ENCODE data around the gene SLC16A13.

The SLC16A13 gene

DNA sequence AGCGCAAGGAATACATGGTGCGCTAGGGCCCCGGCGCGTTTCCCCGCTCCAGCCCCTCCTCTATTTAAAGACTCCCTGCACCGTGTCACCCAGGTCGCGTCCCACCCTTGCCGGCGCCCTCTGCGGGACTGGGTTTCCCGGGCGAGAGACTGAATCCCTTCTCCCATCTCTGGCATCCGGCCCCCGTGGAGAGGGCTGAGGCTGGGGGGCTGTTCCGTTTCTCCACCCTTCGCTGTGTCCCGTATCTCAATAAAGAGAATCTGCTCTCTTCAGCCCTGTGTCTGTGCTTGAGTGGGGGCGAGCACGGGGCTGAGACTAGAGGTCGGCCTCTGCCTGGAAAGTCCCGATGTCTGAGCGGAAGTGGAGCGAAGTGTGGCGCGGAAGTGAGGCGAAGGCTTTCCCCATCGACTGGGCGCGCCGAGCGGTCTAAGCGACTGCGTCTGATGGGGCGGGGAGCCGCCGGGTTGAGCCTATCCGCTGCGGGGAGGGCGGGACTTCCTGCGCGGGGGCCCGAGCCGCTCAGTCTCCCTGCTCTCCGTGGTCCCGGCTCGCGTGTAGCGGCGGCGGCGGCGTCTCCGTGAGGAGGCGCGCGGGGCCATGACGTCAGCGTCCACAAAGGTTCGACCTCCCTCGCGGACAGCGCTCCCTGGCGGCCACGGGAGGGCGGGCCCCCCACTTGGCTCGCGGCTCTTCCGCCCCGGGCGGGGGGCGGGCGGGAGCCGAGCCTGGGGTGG lies 21.4 kb upstream of the SLC16A13 start:
- DNase-seq = peak; percentile 87

DNA sequence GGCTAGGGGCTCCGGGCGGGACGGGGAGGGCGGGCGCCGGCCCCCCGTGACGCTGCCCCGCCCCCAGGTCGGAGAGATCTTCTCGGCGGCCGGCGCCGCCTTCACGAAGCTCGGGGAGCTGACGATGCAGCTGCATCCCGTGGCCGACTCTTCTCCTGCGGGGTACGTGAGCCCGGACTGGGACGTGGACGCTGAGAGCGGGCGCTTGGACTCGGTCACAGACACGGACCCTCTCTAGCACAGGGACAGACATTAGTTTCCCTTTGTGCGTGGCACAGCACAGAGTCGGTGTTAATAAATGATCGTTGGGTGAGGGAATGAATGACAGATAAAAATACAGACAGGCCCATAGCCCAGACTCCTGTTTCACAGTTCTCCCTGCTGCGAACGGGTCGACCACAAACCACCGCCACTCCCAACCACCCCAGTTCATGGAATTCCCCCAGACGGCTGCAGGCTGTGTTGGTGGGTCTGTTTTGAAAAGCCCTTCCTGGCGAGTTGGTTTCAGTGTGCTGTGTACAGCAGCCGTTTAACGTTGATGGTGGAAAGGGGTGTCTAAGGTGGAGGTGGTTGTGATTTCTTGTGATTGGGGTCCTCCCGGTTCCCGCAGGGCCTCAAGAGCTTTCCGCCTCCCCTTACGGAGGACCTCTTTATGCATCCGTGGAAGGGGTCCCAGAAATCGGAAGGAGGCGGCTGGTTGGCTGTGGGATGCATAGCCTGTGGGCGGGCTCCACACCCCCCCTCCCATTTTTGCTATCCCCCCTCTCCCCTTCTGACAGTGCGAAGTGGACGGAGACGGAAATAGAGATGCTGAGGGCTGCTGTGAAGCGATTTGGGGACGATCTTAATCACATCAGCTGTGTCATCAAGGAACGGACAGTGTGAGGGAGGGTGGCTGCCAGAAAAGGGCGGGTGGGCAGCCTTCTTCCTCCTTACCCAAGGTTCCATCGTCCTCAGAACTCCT lies 20.5 kb upstream of the SLC16A13 start:
- DNase-seq = no peak

DNA sequence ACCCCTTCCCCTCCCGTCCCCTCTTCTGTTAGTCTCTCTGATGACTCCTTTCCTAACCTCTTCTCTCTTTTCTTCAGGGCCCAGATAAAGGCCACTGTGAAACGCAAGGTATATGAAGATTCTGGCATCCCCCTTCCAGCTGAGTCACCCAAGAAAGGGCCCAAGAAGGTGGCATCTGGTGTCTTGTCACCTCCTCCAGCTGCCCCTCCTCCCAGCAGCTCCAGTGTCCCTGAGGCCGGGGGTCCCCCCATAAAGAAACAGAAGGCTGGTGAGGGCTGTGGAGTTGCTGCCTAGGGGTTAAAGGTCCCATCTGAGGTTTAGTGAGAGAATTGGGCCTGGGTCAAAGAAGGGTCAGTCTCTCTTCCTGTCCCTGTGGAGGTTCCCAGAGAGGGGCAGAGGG lies 19.4 kb upstream of the SLC16A13 start:
- DNase-seq = no peak

DNA sequence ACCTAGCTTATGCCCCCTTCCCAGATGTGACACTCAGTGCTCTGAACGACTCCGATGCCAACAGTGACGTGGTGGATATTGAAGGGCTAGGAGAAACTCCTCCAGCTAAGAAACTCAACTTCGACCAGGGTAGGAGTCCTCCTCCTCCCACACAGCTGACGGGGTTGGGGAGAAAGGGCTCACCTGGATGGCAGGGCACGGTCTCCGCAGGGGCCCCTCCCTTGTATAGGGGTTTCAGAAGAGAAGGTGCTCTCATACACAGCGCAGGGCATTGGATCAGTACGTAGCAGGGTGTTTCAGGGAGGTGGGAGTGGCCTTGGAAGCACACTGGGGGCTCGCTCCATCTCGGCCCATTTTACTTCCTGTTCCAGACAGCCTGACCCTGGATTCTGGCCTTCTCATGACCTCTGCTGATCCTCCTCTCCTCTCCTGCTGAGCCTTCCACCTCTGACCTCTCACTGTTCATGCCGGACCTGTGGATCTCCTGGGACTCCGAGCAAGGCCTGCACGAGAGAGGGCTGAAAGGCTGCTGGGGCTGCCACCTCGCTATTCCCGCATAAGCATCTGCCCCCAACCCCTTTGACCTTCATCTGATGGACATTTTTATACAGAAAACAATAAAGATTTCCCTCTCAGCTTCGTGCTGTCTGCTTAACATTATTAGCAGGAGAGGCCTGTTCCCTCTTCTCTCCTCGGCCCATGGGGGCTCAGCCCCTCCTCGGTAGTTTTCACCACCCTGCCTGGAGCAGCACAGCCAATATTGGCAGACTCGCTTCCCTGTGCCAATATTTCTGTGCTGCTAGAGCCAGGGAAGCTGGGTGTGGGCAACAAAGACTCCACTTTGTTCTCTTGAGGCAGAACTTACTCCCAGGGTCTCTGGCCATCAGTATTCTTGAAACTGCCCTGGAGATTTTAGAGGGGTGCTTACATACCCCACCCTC lies 18.7 kb upstream of the SLC16A13 start:
- DNase-seq = no peak

DNA sequence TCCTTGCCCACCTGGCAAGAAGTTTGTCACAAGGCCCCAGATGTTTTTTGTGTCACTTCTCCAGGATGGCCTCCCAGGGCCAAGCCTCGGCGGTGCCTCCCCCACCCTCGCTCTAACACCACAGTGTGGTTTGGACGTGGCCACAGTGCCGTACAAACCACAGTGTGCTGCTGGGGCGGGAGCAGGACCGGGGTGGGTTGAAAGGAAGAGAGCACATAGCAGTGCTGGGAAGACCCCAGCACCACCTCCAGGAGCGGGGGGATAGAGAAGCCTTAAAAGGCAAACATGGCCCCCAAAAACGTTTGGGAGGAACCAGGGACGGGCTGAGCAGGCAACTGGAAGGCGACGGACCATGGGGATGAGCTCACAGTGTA lies 18.0 kb upstream of the SLC16A13 start:
- no peak for DNase-seq

DNA sequence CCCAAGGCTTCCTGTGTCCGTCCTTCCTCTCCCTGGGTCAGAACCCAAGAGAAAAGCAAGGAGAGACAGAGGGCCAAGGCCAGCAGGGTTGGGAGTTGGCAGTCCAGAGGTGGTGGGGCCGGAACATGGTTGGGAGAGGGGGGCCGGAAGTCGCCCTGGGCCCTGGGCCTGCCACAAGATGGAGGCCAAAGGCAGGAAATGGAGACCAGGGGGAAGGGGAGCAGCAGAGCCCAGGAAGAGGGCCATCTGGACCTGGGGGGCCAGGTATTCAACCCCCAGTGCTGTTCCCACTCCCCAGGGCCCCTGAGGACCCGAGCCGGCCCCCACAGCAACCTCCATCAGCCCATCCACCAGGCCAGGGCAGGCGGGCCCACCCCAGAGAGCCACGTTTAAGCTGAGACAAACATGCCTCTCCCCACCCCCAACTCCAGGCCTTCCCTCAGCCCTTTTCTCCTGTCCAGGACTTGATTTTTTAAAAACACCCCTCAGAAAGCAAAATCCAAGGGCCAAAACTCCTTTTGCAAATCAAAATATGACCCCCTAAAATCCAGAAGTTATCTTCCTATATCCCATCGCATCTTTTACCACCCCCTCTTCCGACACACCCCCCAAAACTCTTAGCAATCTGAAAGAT lies 17.4 kb upstream of the SLC16A13 start:
- no peak for DNase-seq

DNA sequence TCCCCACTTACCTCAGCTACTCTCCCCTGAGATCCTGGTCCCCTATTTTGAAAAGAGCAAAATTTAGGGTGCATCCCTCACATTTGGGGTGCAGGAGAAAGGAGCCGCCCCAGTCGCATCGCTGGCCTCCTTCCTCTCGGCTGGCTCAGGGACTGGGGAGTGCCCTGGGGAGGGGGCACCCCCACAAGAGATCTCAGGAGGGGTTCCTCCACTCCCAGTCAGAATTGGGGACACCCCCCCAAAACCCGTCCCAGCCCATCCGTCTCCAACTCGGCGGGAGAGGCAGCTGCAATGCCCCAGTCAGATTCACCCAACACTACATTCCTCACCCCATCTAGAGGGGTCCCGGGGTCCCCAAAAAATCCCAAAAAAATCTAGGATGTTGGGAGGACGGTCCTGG lies 16.4 kb upstream of the SLC16A13 start:
- no peak for DNase-seq

DNA sequence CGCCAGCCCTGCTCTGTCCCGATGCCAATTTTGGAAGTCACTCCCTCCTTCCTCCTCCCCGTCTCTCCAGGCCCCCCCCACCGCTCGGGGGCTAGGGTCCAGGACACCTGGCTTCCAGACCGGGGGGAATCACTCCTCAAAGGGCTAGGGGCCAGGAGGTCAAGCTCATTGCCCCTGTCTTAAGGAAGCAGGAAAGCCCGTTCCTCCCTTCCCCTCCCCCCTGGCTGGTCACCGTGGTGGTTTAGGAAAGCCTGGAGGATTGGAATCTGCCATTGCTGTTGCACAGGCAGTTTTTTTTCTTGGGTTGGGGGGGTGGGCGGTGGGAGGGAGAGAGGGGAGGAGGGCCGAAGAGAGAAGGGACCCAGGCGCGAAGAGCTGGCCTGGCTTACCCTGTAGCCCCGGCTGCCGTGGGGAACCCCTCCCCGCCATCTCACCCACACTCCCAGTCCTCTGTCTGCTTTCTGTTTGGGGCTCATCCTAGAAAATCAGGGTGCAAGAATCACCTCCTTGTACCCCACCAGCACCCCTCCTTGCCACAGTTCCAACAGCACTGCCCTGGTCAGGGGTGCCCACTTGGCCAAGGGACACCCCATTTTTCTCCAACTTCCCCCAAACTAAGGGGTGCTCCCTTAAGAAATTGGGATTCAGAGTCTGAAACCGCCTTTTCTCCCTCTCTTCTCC lies 15.8 kb upstream of the SLC16A13 start:
- DNase-seq = peak; percentile 39

DNA sequence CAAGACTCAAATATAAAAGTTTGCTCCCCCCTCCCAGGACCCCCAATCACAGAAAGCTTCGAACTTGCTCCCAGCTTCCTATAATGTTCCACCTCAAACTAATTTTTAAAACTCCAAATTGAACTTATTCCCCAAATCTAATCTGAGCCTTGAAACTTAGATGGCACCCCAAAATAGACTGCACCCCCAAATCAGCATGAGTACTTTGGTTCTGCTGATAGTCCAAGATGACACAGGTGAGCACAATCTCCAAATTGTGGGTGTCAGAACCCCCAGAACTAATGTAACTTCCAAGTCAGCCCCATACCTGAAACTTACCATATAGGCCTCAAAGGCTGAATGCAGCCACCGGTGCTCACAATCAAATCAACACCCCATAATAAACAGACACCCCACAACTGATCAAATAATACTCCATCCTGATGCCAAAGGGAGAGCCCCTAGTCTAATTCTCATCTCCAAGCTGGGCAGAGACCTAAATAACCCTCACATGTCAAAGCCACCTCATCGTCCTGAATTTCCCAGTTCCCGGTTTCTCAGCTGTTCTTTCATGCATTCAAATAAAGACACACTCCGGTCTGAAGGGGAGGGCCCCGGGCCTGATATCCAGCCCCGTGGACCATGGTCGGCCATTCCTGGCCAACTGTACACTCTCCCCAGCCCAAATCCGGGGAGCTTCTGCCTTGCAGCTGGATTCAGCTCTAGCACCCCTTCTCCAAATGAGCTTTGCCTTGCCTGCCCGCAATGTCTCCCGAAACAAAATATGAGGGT lies 14.7 kb upstream of the SLC16A13 start:
- no peak for DNase-seq

DNA sequence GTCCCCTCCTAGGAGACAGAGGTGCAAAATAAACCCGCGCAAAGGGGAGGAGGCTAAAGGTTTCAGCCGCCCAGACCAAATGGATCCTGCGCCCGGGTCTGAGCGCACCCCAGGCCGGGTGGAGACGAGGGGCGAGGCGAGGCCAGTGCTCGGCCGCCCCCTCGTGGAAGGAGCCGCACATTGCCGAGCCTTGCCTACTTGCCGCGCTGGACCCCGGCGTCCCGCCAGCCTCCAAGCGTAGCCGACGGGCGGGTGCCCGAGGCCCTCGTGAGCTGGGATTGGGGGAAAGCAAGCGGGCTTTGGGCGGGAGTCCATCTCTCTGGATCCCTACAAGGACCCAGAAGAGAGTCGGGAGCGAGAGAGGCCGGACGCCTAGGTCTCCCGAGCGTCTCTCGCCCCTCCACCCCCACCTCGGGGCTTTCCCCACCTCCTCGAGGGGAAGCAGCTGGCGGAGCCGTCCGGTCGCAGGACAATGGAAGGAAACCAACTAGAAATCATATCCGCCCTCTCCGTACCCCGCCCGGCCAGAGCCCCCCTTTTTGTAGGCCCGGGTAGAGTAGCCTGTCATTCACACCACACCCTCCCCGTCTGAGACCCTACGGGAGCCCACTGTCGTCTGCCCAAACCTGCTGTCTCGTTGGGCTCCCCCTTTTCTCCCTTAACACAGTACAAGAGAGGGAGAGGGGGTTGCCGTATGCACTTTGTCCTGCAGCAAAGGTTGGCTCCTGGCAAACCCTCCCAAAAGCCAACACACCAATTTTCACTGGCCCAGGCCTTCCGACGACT lies 13.6 kb upstream of the SLC16A13 start:
- DNase-seq = peak; percentile 16

DNA sequence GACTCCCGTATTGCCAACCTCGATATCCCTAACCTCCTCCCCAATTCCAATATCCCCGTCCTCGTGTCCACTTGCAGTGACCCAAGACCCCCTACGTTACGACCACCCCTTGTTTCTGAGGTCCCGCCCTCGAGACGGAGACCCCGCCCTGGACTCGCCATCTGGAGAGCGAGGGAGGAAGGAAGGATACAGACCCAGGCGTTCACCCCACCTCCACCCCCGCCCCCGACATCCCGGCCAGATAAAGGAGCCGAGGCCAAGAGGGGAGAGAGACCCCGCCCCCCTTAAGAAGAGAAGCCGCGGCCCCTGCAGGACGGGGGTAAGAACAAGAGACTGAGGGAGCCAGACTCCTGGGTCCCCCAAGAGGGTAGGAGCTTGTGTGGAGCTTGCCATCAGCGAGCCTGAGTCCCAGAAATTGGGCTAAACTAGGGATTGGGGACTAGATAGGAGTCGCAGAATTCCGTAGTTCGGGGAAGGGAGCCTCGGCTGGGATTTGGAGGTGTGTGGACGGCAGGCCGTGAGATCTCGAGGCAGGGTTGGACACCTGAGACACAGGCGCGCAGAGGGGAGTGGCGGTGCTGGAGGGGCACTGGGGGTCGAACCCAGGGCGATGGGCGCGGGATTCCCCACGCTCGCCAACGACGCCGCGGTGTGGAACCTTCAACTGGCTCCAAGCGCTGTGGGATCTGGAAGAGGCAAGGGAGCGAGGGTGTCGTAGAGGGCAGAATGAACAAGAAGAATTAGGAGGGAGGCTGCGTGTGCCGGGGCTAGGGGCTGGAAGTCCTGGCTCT lies 12.8 kb upstream of the SLC16A13 start, which contains the start of gene BCL6B:
TSS of gene BCL6B (plus strand) at position 270 of the 791 bp plus-strand sequence. CDS start 622 bp downstream, outside the sequence.
- no peak for DNase-seq

DNA sequence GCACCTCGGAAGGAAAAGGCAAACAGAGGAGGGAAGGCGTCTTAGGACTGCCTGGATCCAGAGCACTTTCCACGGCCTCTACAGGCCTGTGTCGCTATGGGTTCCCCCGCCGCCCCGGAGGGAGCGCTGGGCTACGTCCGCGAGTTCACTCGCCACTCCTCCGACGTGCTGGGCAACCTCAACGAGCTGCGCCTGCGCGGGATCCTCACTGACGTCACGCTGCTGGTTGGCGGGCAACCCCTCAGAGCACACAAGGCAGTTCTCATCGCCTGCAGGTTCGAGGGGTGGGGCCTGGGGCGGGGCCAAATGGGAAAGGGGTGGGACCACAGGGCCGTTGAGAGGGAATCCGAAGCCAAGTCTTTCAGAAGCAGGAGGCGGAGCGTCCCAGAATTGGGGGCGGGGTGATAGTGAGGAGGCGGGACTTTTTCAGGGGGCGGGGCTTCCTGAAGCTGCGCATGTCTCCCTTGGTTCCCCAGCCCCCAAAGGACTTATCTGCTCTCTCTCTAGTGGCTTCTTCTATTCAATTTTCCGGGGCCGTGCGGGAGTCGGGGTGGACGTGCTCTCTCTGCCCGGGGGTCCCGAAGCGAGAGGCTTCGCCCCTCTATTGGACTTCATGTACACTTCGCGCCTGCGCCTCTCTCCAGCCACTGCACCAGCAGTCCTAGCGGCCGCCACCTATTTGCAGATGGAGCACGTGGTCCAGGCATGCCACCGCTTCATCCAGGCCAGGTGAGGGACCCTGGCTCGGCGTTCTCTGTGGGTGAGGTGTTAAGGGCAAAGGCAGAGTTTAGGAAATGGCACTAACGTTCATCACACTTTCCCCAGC lies 12.0 kb upstream of the SLC16A13 start:
- peak; percentile 25 for DNase-seq

DNA sequence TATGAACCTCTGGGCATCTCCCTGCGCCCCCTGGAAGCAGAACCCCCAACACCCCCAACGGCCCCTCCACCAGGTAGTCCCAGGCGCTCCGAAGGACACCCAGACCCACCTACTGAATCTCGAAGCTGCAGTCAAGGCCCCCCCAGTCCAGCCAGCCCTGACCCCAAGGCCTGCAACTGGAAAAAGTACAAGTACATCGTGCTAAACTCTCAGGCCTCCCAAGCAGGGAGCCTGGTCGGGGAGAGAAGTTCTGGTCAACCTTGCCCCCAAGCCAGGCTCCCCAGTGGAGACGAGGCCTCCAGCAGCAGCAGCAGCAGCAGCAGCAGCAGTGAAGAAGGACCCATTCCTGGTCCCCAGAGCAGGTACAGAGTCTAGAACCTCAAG lies 11.4 kb upstream of the SLC16A13 start:
- no peak for DNase-seq

DNA sequence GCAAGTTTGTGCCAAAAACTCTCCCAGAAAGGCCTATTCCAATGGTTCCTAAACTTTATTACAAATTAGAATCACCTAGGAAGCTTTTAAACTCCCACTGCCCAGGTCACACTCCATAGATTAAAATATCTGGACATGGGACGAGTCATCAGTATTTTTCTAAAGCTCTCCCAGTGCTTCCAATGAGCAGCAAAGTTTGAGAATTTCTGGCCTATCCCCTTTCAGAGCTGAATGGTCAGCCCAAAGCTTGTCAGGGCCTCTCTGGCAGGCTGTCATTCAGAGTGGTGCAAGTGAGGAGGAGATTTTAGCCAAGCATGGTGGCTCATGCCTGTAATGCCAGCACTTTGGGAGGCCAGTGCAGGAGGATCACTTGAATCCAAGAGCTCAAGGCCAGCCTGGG lies 10.6 kb upstream of the SLC16A13 start:
- DNase-seq = no peak

DNA sequence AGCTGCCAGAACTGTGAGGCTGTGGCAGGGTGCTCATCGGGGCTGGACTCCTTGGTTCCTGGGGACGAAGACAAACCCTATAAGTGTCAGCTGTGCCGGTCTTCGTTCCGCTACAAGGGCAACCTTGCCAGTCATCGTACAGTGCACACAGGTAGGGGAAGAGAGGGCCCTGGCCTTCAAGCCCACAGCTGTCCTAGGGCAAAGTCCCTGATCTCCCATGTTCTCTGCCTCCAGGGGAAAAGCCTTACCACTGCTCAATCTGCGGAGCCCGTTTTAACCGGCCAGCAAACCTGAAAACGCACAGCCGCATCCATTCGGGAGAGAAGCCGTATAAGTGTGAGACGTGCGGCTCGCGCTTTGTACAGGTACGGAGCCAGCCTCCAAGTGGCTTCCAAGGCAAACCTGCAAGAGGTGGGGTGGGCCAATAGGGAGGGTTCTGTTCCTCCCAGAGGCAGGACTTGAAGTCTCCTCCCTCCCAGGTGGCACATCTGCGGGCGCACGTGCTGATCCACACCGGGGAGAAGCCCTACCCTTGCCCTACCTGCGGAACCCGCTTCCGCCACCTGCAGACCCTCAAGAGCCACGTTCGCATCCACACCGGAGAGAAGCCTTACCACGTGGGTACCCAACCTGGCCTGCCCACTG lies 9.2 kb upstream of the SLC16A13 start:
- DNase-seq = no peak

DNA sequence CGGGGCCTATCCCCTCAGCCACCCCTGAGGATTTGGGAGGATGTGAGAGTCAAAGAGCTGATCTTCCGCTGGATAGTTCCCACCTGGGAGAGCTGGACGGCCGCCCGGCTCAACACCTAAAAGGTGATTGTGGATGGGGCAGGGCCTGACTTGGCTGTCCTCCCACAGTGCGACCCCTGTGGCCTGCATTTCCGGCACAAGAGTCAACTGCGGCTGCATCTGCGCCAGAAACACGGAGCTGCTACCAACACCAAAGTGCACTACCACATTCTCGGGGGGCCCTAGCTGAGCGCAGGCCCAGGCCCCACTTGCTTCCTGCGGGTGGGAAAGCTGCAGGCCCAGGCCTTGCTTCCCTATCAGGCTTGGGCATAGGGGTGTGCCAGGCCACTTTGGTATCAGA lies 8.5 kb upstream of the SLC16A13 start:
- no peak for DNase-seq

DNA sequence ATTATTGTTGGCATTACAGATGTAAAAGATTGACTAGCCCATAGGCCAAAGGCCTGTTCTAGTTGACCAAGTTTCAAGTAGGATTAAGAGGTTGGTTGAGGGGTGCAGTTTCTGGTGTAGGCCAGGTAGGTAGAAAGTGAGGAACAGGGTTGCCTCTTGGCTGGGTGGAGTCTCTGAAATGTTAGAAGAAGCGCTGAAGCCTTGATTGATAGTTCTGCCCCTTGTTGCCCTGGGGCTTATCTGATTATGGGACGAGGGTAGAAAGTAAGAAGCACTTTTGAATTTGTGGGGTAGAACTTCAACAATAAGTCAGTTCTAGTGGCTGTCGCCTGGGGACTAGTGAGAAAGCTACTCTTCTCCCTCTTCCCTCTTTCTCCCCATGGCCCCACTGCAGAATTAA lies 6.7 kb upstream of the SLC16A13 start:
- no peak for DNase-seq

DNA sequence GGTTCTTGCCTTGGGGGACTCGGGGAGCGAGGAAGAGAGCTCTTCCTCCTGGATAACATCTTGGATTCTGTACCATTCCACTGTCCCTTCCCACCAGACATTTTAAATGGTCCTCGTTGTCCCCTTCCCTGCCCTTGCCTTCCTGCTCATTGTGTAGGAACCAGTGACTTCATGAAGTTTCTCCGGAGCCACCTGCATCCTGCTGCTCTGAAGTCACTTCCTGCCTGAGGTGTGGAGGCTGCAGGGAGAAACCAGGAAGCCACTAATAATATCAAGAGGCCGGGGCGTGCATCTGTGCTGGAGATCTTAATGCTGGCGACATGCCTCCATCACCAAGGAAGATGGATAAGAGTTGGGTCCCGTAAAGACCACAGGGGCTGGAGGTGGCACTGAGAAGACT lies 6.2 kb upstream of the SLC16A13 start:
- no peak for DNase-seq
